GM21390 (cell line): ENCODE data around the gene RAB10.
"Not testable (repeated sequence)": the region's sequence is repeated elsewhere in the genome, so short reads cannot be mapped to it uniquely, and the experiment has no call there.

ENCODE experiments used
- ATAC-seq: cut with Tn5 transposase; IDR thresholded peaks from one replicate; pipeline ENCODE4 v1.9.1; 2021; ENCODE audit not compliant: unreplicated experiment

The RAB10 gene

DNA sequence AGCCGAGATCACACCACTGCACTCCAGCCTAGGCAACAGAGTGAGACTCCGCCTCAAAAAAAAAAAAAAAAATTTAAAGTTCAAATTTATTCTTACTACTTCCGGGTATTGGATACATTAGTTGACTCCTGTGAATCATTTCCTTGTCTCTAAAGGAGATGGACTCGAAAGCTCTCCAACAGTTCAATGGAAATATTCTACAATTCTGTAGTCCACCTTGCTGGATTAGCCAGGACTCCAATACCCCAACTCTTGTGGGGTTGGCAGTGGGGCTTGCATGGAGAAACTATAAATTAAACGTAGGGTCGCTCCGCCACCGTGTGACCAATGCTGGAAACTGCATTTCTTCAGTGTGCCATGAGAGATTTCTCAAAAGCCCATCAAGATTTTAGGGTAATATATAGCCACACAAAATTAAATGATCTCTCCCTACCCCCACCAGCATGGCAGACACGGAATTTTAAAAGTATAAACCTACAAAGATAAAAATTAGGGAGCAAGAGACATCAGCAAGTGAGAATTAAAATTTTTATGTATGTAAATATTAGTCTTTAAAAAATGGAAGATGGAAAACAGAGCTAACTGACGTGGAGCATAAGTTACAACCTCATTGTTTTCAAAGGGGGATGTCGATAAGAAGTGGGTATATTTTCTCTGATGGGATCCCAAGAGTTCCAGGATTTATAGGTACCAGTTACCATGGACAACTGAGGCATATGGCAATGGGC, 111.2 kb downstream of the RAB10 start:
- no peak for ATAC-seq

DNA sequence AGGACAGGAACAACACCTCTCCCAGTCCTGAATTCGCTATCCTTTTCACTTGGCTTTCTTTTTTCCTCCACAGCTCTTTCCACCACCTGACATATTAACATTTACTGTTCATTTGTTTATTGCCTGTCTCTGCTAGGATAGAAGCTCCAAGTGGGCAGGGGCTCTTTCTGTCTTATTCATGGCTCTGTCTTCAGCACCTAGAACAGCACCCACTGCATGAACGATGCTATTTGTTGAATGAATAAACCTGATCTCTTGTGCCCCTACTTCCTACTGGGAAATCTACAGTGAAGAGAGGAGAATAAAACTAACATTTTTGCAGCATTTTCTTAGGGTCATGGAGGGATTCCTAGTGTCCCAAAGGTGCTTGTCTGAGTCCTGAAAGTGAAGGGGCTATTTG, 114.6 kb downstream of the RAB10 start:
- no peak for ATAC-seq

DNA sequence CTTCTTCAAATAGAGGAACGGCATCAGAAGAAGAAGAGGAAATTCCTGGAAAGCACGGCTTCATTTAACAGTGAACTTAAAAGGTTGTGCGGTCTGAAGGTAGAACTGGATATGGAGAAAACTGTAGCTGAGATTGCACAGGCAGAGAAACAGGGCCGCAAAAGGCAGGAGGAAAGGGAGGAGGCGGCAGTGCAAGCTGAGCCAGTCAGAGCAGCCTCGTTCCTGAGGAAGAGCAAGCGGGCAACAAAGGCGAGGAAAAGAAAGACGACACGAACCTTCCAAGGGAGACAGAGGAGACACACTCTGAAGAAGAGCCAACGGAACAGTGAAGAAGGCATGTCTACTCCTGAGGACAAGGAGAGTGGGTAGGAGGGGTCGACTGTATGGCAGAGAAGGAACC, 116.4 kb downstream of the RAB10 start:
- no peak for ATAC-seq

DNA sequence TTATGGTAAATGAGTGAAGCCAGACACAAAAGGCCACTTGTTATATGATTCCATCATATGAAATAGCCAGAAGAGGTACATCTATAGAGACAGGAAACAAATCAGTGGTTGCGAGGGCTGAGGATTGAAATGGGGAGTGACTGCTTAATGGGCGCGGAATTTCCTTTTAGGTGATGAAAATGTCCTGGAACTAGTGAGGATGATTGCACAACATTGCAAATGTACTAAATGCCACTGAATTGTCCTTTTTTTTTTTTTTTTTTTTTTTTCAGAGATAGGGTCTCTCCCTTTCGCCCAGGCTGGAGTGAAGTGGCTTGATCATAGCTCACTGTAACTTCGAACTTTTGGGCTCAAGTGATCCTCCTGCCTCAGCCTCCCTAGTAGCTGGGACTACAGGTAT, 123.7 kb downstream of the RAB10 start:
- no peak for ATAC-seq

DNA sequence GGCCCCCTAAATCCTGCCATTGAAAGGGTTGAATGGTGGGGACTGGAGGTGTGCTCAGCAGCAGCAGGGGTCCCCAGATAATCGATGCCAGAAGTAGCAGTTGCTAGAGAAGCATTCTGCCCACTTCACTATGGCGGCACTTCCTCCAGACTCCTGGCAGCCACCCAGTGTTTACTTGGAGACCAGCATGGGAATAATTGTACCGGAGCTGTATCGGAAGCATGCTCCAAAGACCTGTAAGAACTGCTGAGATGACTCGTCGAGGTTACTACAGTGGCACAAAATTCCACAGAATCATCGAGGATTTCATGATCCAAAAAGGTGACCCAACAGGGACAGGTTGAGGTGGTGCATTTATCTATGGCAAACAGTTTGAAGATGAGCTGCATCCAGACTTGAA, 128.0 kb downstream of the RAB10 start:
- no peak for ATAC-seq

DNA sequence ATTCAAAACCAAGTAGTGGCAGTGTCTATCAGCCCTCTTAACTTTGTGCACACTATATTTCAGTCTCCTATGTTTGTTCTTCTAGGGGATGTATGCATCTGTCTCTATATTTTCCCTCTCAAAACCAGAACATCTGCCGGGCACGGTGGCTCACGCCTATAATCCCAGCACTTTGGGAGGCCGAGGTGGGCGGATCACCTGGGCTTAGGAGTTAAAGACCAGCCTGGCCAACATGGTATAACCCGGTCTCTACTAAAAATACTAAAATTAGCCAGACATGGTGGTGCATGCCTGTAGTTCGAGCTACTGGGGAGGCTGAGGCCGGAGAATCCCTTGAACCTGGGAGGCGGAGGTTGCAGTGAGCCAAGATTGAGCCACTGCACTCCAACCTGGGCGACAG, 129.1 kb downstream of the RAB10 start:
- no peak for ATAC-seq

DNA sequence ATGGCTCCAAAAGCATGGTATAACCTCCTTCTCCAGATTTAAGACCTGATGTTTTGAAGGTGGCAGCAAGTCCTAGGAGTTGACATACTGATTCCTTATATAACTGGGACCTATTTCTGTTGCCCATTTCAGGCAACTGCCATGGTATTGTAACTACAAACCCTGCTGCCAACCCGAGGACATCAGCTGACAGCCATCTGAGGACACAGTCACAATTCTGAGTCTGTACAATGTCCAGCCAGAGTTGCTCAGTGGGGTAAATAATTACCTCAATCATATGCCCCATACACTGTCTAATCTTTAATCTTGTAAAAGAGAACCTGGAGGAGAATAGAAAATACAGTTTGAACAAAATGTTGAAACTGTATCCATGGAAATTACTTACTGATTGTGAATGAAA, 130.3 kb downstream of the RAB10 start:
- no peak for ATAC-seq

DNA sequence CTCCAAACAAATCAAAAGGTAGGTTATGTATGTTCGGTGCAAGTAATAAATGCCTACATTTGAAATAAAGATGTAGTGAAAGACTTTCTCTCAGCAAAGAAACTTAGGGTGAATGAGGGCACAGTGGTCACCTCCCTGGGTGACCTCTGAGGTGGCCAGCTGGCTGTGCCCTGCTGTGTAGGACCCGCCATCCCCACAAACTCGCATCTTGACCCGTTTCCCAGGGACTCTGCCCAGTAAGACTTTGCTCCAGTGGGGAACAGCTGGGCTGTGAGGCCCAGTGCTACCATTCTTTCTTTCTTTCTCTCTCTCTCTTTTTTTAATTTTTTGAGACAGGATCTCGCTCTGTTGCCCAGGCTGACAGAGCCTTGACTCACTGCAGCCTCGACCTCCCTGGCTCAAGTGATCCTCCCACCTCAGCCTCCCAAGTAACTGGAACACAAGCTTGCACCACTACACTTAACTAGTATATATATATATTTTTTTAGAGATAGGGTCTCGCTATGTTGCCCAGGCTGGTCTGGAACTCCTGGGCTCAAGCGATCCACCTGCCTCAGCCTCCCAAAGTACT, 130.8 kb downstream of the RAB10 start:
- no peak for ATAC-seq

DNA sequence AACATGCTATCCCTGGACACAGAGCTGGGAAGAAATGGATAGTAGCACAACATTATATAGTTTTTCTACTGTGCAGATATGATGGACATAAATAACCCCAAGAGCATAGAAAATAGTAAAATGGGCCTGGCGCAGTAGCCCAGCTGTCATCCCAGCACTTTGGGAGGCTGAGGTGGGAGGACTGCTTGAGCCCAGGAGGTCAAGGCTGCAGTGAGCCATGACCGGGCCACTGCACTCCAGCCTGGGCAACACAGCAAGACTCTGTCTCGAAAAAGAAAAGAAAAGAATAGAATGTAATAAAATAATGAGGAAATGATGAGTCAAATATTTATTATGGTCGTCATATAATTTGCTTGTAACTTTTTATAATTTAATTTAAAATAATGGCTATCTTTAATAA, 131.5 kb downstream of the RAB10 start:
- ATAC-seq, result no peak

DNA sequence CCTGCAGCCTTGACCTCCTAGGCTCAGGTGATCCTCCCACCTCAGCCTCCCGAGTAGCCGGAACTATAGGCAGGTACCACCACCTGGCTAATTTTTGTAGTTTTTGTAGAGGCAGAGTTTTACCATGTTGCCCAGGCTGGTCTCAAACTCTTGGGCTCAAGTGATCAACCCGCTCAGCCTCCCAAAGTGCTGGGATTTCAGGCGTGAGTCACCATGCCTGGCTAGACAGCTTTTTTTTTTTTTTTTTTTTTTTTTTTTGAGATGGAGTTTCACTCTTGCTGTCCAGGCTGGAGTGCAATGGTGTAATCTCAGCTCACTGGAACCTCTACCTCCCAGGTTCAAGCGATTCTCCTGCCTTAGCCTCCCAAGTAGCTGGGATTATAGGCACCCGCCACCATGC, 132.7 kb downstream of the RAB10 start:
- not testable (repeated sequence) for ATAC-seq

DNA sequence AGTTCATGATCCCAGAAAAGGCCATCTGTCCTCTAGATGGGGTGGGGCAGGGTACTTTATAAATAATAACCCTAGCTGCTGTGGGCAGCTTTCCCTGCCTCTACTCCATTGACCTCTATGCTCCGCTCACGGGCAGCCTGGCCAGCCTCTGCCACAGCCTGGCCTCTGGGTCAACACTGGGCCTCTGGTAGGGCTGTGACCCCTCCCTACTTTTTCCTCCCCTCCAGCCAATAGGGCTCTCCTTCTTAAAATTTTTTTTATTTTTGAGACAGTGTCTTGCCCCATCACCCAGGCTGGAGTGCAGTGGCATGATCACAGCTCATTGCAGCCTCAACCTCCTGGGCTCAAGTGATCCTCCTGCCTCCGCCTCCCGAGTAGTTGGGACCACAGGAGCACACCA, 134.9 kb downstream of the RAB10 start:
- ATAC-seq, result no peak

DNA sequence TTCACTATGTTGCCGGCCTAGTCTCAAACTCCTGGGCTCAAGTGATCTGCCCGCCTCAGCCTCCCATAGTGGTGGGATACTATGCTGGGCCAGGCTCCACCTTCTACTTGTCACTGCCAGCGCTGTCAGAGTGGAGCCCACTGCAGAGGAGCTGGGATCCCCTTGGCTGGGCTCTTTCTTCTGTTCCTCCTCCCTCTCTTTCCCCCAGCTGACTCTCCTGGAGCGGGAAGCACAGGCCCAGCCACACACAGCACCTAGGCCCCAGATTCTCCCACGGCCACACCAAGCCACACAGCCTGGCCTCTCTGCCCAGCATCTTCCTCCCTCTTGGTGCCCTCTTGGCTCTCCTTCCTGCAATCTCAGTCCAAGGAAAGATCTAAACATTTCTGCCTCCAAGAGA, 135.3 kb downstream of the RAB10 start:
- no peak for ATAC-seq

DNA sequence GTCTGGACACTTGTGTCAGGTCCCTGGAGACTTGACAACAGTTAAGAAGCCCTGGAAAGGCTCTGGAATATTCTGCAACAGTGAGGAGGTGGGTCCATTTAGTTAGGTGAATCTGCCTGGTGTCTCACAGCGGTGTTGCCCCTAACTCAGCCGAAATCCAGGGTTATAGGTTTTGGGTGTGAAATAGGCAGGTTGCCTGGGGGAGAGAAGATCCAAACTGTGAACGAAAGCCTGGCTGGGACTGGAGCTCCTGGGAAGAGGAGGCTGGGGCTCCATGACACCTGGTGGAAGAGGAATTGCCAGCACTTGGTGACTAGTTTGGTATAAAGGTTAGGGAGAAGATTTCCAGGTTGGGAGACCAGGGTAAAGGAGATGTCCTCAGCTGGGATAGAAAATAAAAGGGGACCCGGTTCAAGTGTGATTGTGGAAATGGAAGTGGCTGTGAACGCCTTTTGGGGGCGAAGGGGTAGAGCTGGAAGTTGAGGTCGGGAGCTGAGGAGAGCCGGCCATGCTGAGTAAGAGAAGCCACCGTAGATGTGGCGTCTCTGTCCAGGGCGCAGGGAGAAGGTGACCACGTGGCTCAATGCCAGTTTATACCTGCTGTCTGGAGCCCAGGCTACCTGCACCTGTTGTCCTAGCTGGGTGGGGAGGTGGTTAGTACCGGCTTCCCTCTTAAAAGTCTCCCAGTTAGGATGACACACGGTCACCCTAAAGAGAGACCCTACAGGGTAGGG, 136.0 kb downstream of the RAB10 start:
- no peak for ATAC-seq

DNA sequence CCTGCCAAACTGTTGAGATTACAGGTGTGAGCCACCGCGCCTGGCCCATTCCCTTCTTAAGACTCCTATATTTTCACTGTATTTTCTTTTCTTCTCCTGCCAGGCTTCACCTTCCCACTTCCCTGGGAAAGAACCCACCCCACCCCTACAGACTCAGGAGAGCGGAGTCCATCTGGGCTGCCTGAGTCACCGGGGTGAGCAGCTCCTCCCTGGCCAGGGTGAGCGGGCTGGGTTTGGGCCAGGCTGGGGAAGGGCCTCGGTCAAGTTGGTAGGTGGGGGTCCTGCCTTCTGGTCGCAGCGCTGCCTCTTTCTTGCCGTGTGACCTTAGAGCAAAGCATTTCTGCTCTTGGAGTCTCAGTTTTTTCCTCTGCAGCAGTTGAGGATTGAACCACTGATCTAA, 136.9 kb downstream of the RAB10 start:
- ATAC-seq, result no peak

DNA sequence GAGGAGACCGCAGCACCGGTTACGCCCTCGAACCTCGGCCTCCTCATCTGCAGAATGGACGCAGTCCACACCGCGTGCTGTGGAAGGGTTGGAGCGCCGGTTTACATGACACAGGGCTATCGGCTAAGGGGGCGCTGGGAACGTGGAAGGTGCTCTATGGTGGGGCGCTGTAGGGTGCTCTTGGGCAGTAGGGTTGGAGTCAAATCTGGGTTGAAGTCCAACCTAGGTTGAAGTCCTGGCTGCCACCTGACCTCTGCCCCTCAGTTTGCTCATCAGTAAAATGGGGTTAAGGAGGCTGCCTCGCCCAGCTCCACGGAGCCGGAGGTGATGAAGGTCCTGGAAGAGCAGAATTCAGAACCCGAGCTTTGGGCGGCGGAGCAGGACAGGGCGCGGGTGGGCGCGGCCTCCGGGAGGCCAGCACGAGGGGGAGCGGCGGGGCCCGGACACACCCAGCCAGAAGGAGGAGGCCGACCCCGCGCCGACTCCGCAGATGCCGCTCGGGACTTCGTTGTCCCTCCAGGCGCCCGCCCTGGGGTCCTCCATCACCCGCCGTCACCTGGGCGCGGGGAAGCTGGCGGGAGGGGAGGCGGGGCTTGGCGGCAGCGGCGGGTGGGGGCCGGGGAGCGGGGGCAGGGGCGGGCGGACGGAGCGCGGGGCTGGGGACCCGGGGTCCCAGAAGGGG, 138.4 kb downstream of the RAB10 start:
- ATAC-seq, result no peak

DNA sequence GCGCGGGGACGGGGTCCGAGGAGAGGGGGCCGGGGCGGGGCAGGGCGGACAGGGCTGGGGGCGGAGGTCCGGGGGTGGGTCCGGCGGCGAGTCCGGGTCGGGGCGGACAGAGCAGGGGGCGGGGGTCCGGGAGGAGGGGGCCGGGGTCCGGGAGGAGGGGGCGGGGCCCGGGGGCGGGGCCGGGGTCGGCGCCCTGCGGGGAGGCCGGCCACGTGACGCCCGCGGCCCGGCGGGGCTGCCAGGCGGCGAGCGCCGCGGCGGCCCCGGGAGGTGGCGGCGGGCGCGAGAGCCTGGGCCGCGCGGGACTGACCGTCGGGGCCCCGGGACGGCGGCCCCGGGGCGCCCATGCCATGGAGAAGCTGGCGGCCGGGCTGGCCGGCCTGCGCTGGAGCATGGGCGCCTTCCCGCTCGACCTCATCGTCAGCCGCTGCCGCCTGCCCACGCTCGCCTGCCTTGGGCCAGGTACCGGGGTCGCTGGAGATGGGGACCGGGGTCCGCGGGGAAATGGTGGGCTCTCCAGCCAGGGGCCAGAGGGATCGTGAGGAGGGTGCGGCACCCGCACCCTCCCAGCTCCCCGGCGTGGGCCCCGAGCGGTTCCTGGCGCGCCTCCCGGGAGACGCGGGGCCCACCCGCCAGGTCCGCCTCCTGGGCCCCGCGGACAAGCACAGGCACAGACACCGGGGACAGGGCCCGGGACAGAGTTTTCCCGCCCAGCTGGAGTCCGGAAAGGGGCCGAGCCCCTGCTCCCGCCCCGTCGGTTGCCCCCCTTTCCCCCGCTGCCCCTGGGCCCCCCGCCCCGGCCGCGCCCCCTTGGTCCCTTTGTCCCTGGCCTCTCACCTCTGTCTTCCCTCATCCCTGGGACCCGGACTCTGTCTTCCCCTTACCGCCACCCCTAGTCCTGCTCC, 139.2 kb downstream of the RAB10 start, which contains the start of gene GAREM2:
GAREM2 (plus strand) TSS at position 218 of the 905 bp plus-strand sequence; CDS start at position 351, 133 bp downstream.
- ATAC-seq, result no peak

DNA sequence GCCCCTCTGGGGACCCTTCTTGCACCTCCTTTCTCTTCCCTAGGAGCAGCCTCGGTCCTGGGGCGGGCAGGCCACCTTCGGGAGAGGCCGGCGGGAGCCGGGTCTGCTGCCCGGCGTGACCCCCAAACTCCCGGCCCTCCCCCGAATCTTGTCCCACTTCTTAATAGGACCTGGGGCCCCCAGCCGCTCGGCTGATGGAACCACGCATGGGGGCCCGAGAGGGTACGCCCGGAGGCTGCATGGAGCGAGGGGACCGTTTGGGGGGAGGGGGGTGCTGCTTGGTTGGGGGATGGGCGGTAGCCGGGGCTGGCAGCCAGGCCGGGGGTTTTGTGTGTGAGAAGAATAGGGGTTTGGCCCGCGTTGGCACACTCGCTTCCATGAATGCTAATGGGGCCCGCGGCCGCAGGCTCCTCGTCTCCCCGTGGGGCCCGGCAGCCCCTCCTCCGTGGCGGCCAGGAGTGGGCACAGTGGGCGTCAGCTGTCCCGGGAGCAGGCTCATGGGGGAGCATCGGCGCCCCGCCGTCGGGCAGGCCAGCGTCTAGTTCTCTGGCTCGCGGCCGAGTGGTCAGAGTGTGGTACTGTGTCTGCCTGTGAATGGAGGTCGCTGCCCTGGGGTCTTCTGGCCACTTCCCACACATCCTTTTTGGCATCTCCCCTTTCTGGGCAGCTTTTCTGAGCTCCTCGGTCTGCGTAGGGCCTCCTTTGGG, 140.0 kb downstream of the RAB10 start:
- ATAC-seq, result no peak

DNA sequence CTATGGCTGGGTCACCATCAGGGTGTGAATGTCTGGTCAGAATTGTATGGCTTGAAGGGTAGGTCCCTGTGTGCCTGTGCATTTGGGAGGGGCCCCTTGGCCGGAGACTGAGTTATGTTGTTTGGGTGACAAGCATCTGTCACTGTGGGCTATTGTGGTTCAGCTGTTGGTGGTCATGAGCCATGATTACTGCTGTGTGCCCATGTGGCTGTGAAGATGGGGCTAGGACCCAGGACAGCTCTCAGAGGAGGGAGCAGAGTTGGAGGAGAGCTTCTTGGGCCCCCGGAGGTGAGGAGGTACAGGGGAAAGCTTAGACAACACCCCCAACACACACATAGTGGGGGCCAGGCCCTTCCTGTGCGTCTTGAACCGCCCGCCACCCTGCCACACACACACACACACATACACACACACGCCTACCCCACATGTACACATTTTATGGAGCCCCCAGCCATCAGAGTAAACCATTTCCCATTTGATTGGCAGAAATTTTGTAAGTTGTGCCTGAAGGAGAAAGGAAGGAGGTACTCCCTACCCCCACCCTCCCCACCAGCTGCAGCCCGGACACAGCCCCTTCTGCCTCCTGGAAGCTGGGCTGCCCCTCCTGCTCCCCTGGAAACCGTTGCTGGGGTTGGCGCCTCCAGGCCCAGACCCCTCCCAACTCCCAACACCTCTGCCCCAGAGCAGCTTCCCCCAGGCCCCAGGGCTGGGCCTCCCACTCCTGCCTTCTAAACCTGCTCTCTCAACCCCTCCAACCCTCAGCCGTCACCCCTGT, 141.0 kb downstream of the RAB10 start:
- ATAC-seq, result no peak
